ENCODE data around the gene SNX25. TPM values are rescaled to one million over a fixed set of nuclear protein-coding genes. Genes with fewer than 3 reads are reported as not detected.
A peak's percentile ranks its signal among the peaks of the same experiment; 100 is the strongest.
"Not testable (repeated sequence)": the region's sequence is repeated elsewhere in the genome, so short reads cannot be mapped to it uniquely, and the experiment has no call there.

Gene SNX25
- total RNA-seq, 1 donor from 2014 or later: 29.5 TPM

DNA sequence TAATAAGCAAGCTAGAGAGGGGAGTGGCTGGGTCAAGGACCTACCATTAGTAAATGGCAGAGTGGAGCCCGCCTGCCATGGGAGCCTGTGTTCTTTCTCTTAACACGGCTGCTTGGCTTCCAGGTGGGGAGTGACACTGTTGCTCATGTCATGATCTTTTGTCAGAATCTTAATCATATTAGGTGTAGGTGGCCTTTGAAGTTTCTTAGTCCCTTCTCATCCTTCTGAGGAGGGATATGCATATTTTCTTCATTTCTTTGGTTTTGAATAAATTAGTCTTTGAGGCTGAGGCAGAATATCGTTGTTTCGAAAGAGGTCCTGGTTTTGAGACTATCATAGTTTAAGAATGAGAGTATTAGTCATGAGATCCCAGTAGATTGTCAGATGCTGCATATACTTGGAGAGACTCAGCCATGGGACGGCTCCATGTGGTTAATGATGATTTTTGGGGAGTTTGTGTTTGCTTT lies 28.9 kb downstream of the SNX25 start:
- H3K4me1 ChIP-seq (ENCODE audit: insufficient read depth, low read length): peaks cover 8% of the 10 kb centered on the region
- H3K27me3 Mint-ChIP-seq (ENCODE audit: low read depth, unreplicated experiment): no peaks in the 10 kb centered on the region

DNA sequence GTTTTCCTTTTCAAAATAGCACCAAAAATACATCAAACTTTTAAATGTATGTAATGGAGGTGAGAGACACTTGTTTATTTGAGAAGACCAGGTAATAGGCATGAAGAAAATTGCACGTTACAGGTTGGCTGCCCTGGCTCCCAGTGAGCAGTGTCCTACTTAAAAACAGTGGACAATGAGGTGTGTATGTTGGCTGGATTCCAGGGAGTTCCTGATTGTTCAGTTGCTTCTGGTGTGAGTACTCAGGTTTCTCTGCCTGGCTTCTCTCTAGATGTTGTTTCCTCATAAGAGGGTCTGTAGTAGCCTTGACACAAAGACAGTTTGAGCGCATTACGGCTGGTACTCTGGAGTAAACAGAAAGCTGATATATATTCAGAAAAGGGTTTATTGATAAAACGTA lies 29.4 kb downstream of the SNX25 start:
- Histone ChIP-seq H3K9me3 (ENCODE audit: insufficient read depth, low read depth, low read length) (no peaks in the 10 kb centered on the region), H3K79me2 (ENCODE audit: insufficient read depth, low read length) (peaks cover 54% of the 10 kb centered on the region), H3K4me2 (ENCODE audit: low read length) (peak overlapping the region; percentile 45), H3K27ac (ENCODE audit: low read depth, low read length) (peak overlapping the region; percentile 67), H2AFZ (ENCODE audit: low read depth, low read length) (no peak overlapping the region), H3K4me3 (ENCODE audit: insufficient read depth, low read depth, low read length) (no peak overlapping the region), H3K4me1 (ENCODE audit: insufficient read depth, low read length) (peaks cover 8% of the 10 kb centered on the region), H3K36me3 (ENCODE audit: insufficient read depth, low read length) (peaks cover 3% of the 10 kb centered on the region), H3K27me3 (ENCODE audit: insufficient read depth, low read length) (no peaks in the 10 kb centered on the region), H4K20me1 (ENCODE audit: insufficient read depth, low read length) (peaks cover 17% of the 10 kb centered on the region), H3K9ac (ENCODE audit: low read length) (no peak overlapping the region)
- TF ChIP-seq, protein P1, sequence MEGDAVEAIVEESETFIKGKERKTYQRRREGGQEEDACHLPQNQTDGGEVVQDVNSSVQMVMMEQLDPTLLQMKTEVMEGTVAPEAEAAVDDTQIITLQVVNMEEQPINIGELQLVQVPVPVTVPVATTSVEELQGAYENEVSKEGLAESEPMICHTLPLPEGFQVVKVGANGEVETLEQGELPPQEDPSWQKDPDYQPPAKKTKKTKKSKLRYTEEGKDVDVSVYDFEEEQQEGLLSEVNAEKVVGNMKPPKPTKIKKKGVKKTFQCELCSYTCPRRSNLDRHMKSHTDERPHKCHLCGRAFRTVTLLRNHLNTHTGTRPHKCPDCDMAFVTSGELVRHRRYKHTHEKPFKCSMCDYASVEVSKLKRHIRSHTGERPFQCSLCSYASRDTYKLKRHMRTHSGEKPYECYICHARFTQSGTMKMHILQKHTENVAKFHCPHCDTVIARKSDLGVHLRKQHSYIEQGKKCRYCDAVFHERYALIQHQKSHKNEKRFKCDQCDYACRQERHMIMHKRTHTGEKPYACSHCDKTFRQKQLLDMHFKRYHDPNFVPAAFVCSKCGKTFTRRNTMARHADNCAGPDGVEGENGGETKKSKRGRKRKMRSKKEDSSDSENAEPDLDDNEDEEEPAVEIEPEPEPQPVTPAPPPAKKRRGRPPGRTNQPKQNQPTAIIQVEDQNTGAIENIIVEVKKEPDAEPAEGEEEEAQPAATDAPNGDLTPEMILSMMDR (IDR thresholded peaks at IDR 0.05; ENCODE audit: insufficient read depth, low read depth, low read length): no peak
- TF ChIP-seq EZH2 (IDR thresholded peaks at IDR 0.05; ENCODE audit: insufficient read depth, low read length): no peak
- H3K9me3 Mint-ChIP-seq (ENCODE audit: unreplicated experiment): peaks cover 5% of the 10 kb centered on the region
- no peak for FAIRE-seq
- no peak overlapping the region for H3K27ac Mint-ChIP-seq (ENCODE audit: unreplicated experiment)
- H3K27me3 Mint-ChIP-seq (ENCODE audit: low read depth, unreplicated experiment): no peaks in the 10 kb centered on the region
- H3K36me3 Mint-ChIP-seq (ENCODE audit: low read depth, unreplicated experiment): peaks cover 14% of the 10 kb centered on the region
- DNase-seq (ENCODE audit: low read depth): peak; percentile 23
- H3K4me1 Mint-ChIP-seq (ENCODE audit: low read depth, unreplicated experiment): peaks cover 11% of the 10 kb centered on the region
- no peak overlapping the region for H3K4me3 Mint-ChIP-seq (ENCODE audit: unreplicated experiment)

More for the DNA sequence above, 28.9 kb downstream of the SNX25 start:
- Histone ChIP-seq H3K27ac (ENCODE audit: low read depth, low read length) (peak overlapping the region; percentile 67), H3K4me2 (ENCODE audit: low read length) (peak overlapping the region; percentile 45), H3K79me2 (ENCODE audit: insufficient read depth, low read length) (peaks cover 50% of the 10 kb centered on the region), H3K4me3 (ENCODE audit: insufficient read depth, low read depth, low read length) (no peak overlapping the region), H4K20me1 (ENCODE audit: insufficient read depth, low read length) (peaks cover 17% of the 10 kb centered on the region), H3K27me3 (ENCODE audit: insufficient read depth, low read length) (no peaks in the 10 kb centered on the region), H2AFZ (ENCODE audit: low read depth, low read length) (no peak overlapping the region), H3K9me3 (ENCODE audit: insufficient read depth, low read depth, low read length) (no peaks in the 10 kb centered on the region), H3K36me3 (ENCODE audit: insufficient read depth, low read length) (peaks cover 3% of the 10 kb centered on the region), H3K9ac (ENCODE audit: low read length) (no peak overlapping the region)
- Mint-ChIP-seq H3K36me3 (ENCODE audit: low read depth, unreplicated experiment) (peaks cover 14% of the 10 kb centered on the region), H3K9me3 (ENCODE audit: unreplicated experiment) (peaks cover 5% of the 10 kb centered on the region), H3K4me3 (ENCODE audit: unreplicated experiment) (no peak overlapping the region), H3K27ac (ENCODE audit: unreplicated experiment) (no peak overlapping the region), H3K4me1 (ENCODE audit: low read depth, unreplicated experiment) (peaks cover 11% of the 10 kb centered on the region)
- peak; percentile 83 for DNase-seq (ENCODE audit: low read depth)
- TF ChIP-seq, protein P1 (IDR thresholded peaks at IDR 0.05; ENCODE audit: insufficient read depth, low read depth, low read length): no peak
- FAIRE-seq: no peak

DNA sequence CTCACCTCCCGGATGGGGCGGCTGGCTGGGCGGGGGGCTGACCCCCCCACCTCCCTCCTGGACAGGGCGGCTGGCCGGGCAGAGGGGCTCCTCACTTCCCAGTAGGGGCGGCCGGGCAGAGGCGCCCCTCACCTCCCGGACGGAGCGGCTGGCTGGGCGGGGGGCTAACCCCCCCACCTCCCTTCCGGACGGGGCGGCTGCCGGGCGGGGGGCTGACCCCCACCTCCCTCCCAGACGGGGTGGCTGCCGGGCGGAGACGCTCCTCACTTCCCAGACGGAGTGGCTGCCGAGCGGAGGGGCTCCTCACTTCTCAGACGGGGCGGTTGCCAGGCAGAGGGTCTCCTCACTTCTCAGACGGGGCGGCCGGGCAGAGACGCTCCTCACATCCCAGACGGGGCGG lies 31.1 kb downstream of the SNX25 start:
- H3K4me1 Mint-ChIP-seq (ENCODE audit: low read depth, unreplicated experiment): peaks cover 11% of the 10 kb centered on the region
- not testable (repeated sequence) for H3K9me3 Mint-ChIP-seq (ENCODE audit: unreplicated experiment); H3K36me3 Mint-ChIP-seq (ENCODE audit: low read depth, unreplicated experiment); H3K9me3 ChIP-seq (ENCODE audit: insufficient read depth, low read depth, low read length); H3K4me3 ChIP-seq (ENCODE audit: insufficient read depth, low read depth, low read length); H3K4me2 ChIP-seq (ENCODE audit: low read length); H3K27me3 Mint-ChIP-seq (ENCODE audit: low read depth, unreplicated experiment); H3K36me3 ChIP-seq (ENCODE audit: insufficient read depth, low read length); H3K27me3 ChIP-seq (ENCODE audit: insufficient read depth, low read length); DNase-seq (ENCODE audit: low read depth); H3K27ac ChIP-seq (ENCODE audit: low read depth, low read length); H3K4me1 ChIP-seq (ENCODE audit: insufficient read depth, low read length); H3K9ac ChIP-seq (ENCODE audit: low read length); H3K27ac Mint-ChIP-seq (ENCODE audit: unreplicated experiment); H2AFZ ChIP-seq (ENCODE audit: low read depth, low read length); H3K4me3 Mint-ChIP-seq (ENCODE audit: unreplicated experiment); H4K20me1 ChIP-seq (ENCODE audit: insufficient read depth, low read length); FAIRE-seq
- peaks cover 52% of the 10 kb centered on the region for H3K79me2 ChIP-seq (ENCODE audit: insufficient read depth, low read length)
